A549 (cell line): ENCODE results near the gene RASGEF1C. TPM values are rescaled to one million over a fixed set of nuclear protein-coding genes. Genes with fewer than 3 reads are reported as not detected.

Experiments used
- ATAC-seq, 2 experiments: fragments of 200-7000 bp in 1 of 2; fragments of >200 bp in 1 of 2; cut with Nextera tagmentation in 1 of 2; cut with Tn5 transposase in 1 of 2; 3 replicates each; pipeline versions ENCODE4 v1.8.0 to v1.9.1; 2018 to 2020; ENCODE audit warnings: mild to moderate bottlenecking in 1 of 2, moderate library complexity in 1 of 2
- CTCF ChIA-PET: fragments of 300-600 bp; sonication (Branson Sonifier 250); formaldehyde crosslinking; extraction: SDS; loops from one replicate; lab custom pipeline; 2021; ENCODE audit warnings: antibody characterized with exemption, inconsistent platforms; lab: Yijun Ruan, JAX
- POLR2A ChIA-PET: fragments of 350-600 bp; formaldehyde crosslinking; extraction: SDS; loops from one replicate; lab custom pipeline; 2021; ENCODE audit warnings: antibody characterized with exemption, inconsistent platforms; lab: Yijun Ruan, JAX
- DNase-seq, 2 experiments: peaks; one replicate each; pipeline versions ENCODE4 v3.0.0 to v3.0.0-alpha.2; 2011 to 2016; ENCODE audit warnings: low read depth in 1 of 2, low spot score in 1 of 2
- FAIRE-seq: peaks from 2 replicates; lab custom pipeline; 2011; peaks lifted over from hg19 to GRCh38; lab: Jason Lieb, UNC
- H3K27ac ChIP-seq, 2 experiments: fragments of >200 bp; sonication (Bioruptor Twin); formaldehyde crosslinking; 3 replicates each; pipeline ENCODE4 v1.5.1; 2016 to 2017
- H3K4me1 ChIP-seq: fragments of >200 bp; sonication (Bioruptor Twin); formaldehyde crosslinking; 3 replicates; pipeline ENCODE4 v1.6.1; 2016
- H3K4me2 ChIP-seq: fragments of >200 bp; sonication (Bioruptor Twin); formaldehyde crosslinking; 3 replicates; pipeline ENCODE4 v1.6.1; 2016
- H3K4me3 ChIP-seq: fragments of >200 bp; sonication (Bioruptor Twin); formaldehyde crosslinking; 3 replicates; pipeline ENCODE4 v1.5.1; 2016
- H3K9me3 ChIP-seq: fragments of >200 bp; sonication (Bioruptor Twin); formaldehyde crosslinking; 3 replicates; pipeline ENCODE4 v1.6.1; 2016
- ATOH8 ChIP-seq: fragments of 250-450 bp; sonication (Bioruptor Pico); IDR thresholded peaks from 2 replicates; pipeline ENCODE4 v1.5.0; 2020; ENCODE audit warnings: low read depth, mild to moderate bottlenecking, moderate library complexity
- BCL3 ChIP-seq: fragments of >200 bp; sonication (Bioruptor Twin); formaldehyde crosslinking; IDR thresholded peaks from 3 replicates; pipeline ENCODE4 v1.6.1; 2016
- CHD2 ChIP-seq: fragments of 150-350 bp; IDR thresholded peaks from 2 replicates; pipeline ENCODE4 v1.6.1; 2014; ENCODE audit warnings: low read length; ENCODE audit not compliant: partially characterized antibody
- CTCF ChIP-seq: fragments of >200 bp; sonication (Bioruptor Twin); formaldehyde crosslinking; IDR thresholded peaks from 3 replicates; pipeline ENCODE4 v1.5.1; 2016
- EHF ChIP-seq: fragments of 250-450 bp; sonication (Bioruptor Pico); IDR thresholded peaks from 2 replicates; pipeline ENCODE4 v1.5.0; 2020; ENCODE audit warnings: mild to moderate bottlenecking
- EHMT2 ChIP-seq: fragments of 200-600 bp; sonication (generic); IDR thresholded peaks from 2 replicates; pipeline ENCODE4 v1.6.1; 2016; ENCODE audit warnings: antibody characterized with exemption, low read depth, mild to moderate bottlenecking, moderate library complexity
- EP300 ChIP-seq, 2 experiments: fragments of >200 bp; sonication (Bioruptor Twin); formaldehyde crosslinking; IDR thresholded peaks; 2 replicates in 1 of 2; 3 replicates in 1 of 2; pipeline ENCODE4 v1.6.1; 2016 to 2017
- ESRRA ChIP-seq: fragments of 150-350 bp; IDR thresholded peaks from 2 replicates; pipeline ENCODE4 v1.6.1; 2014; ENCODE audit warnings: mild to moderate bottlenecking, low read length, borderline replicate concordance
- FOSL2 ChIP-seq, 2 experiments: fragments of 450-650 bp in 1 of 2; fragments of >200 bp in 1 of 2; sonication (Bioruptor Twin) in 1 of 2; formaldehyde crosslinking; IDR thresholded peaks; 2 replicates each; pipeline versions ENCODE4 v1.5.0 to v1.6.1; 2016 to 2020; ENCODE audit warnings: mild to moderate bottlenecking in 1 of 2, moderate library complexity in 1 of 2
- FOXS1 ChIP-seq: fragments of 250-450 bp; sonication (Bioruptor Pico); IDR thresholded peaks from 2 replicates; pipeline ENCODE4 v1.5.0; 2020; ENCODE audit warnings: mild to moderate bottlenecking, moderate library complexity
- HOXA7 ChIP-seq: fragments of 250-450 bp; sonication (Bioruptor Pico); IDR thresholded peaks from 2 replicates; pipeline ENCODE4 v1.5.0; 2020; ENCODE audit warnings: mild to moderate bottlenecking, moderate library complexity
- HOXB13 ChIP-seq: fragments of 250-450 bp; sonication (Bioruptor Pico); IDR thresholded peaks from 2 replicates; pipeline ENCODE4 v1.5.0; 2020; ENCODE audit warnings: low read depth, mild to moderate bottlenecking, moderate library complexity
- KDM1A ChIP-seq: fragments of 200-600 bp; sonication (generic); IDR thresholded peaks from 2 replicates; pipeline ENCODE4 v1.6.1; 2016; ENCODE audit warnings: low read depth, mild to moderate bottlenecking
- NFE2L2 ChIP-seq: fragments of 150-350 bp; conservative IDR thresholded peaks from 2 replicates; pipeline ENCODE4 v1.6.1; 2014; ENCODE audit warnings: low read length
- PHF8 ChIP-seq: fragments of 200-600 bp; sonication (generic); IDR thresholded peaks from 2 replicates; pipeline ENCODE4 v1.6.1; 2016; ENCODE audit warnings: low read depth, mild to moderate bottlenecking, antibody characterized with exemption, moderate library complexity, borderline replicate concordance
- POLR2A ChIP-seq: IDR thresholded peaks from 2 replicates; pipeline ENCODE4 v1.6.1; 2012; ENCODE audit warnings: mild to moderate bottlenecking, low read length
- RFX5 ChIP-seq: fragments of 450-650 bp; IDR thresholded peaks from 2 replicates; pipeline ENCODE4 v1.7.1; 2014; ENCODE audit warnings: antibody characterized with exemption, mild to moderate bottlenecking, moderate library complexity
- RNF2 ChIP-seq: fragments of 200-600 bp; sonication (generic); IDR thresholded peaks from 2 replicates; pipeline ENCODE4 v1.6.1; 2016; ENCODE audit warnings: low read depth, mild to moderate bottlenecking, antibody characterized with exemption, moderate library complexity, borderline replicate concordance
- SREBF2 ChIP-seq: fragments of 450-650 bp; IDR thresholded peaks from 2 replicates; pipeline ENCODE4 v1.6.1; 2014; ENCODE audit warnings: mild to moderate bottlenecking, moderate library complexity
- TFCP2L1 ChIP-seq: fragments of 250-450 bp; sonication (Bioruptor Pico); IDR thresholded peaks from 2 replicates; pipeline ENCODE4 v1.5.0; 2021; ENCODE audit warnings: mild to moderate bottlenecking
- ZNF302 ChIP-seq: fragments of 250-450 bp; sonication (Bioruptor Pico); IDR thresholded peaks from 2 replicates; pipeline ENCODE4 v1.9.0; 2021; ENCODE audit warnings: inconsistent platforms, mild to moderate bottlenecking, moderate library complexity
- WGBS: methylation state at CpG from one replicate; pipeline ENCODE4 v1.1.6; 2017; ENCODE audit errors: missing lambda C conversion rate; 5-methylcytosine and 5-hydroxymethylcytosine counted together
- polyA plus RNA-seq, 4 experiments: library from polyadenylated mRNA; depleted of rRNA in 3 of 4; stranded (reverse); fragments of >200 nt; fragmentation: RNase III in 1 of 4; extraction: RNeasy Plus Mini Kit Qiagen cat#74134 plus additional on column Dnase treatment in 1 of 4; gene quantifications; 2 replicates in 3 of 4; 3 replicates in 1 of 4; pipeline ENCODE4 v1.2.3, GENCODE V29; 2011 to 2017
- TF ChIP-seq, protein P1 (sequence below): fragments of 450-650 bp; IDR thresholded peaks from 2 replicates; pipeline ENCODE4 v1.6.1; 2014; ENCODE audit warnings: antibody characterized with exemption
- TF ChIP-seq, protein P2 (sequence below): fragments of 250-450 bp; sonication (Bioruptor Pico); IDR thresholded peaks from 2 replicates; pipeline ENCODE4 v1.5.0; 2021; ENCODE audit warnings: mild to moderate bottlenecking, moderate library complexity, borderline replicate concordance

The RASGEF1C gene
- polyA plus RNA-seq, 2 of the 4 experiments (the other 2 are of a cell fraction) = 0.12 TPM; not detected in 1

DNA sequence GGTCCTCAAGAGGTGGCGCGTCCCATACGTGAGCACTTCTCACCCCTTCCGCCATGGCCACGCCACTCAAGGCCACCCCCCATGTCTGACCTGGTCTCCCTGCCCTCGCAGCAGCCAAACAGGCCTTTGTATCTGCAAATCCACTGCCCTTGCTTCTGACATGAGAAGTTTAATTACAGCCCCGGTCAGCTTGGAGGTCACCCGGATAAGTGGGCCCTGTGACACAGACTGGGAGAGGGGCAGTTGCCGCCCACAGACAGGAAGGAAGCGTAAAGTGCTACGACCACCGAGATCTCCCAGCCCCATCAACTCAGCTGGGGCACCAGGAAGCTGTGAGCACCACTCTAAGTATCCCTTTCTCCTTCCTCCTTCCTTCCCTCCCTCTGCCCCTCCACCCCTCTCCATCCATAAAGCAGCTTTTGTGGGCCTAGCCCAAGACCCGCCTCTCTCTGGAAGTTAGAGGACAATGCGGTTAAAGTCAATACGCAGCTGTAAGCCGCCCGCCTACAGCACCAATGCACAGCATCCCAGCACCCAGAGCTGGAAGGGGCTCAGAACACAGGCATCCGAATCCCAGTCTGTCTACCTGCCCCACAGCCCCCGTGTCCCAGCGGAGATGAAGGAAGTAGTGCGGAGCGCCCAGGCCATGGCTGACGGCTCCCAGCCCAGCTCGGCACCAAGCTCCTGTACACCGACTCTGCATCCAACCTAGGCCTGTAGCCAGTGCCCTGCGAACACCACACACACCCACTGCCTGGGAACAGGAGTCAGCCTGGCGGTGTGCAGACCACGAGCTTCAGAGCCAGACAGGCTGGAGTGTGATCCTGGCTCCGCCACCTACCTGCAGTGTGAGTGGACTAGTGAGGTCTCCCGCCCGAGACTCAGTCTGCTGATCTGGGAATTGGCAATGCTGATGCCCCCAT lies 92.7 kb downstream of the RASGEF1C start (continued):
- no peak for TF ChIP-seq BCL3
- TF ChIP-seq ESRRA = no peak
- no peak for TF ChIP-seq EHMT2
- TF ChIP-seq ZNF302 (CRISPR knock-in tag) = no peak
- no peak for TF ChIP-seq FOXS1 (CRISPR knock-in tag)
- TF ChIP-seq POLR2A = no peak
- TF ChIP-seq KDM1A = no peak

DNA sequence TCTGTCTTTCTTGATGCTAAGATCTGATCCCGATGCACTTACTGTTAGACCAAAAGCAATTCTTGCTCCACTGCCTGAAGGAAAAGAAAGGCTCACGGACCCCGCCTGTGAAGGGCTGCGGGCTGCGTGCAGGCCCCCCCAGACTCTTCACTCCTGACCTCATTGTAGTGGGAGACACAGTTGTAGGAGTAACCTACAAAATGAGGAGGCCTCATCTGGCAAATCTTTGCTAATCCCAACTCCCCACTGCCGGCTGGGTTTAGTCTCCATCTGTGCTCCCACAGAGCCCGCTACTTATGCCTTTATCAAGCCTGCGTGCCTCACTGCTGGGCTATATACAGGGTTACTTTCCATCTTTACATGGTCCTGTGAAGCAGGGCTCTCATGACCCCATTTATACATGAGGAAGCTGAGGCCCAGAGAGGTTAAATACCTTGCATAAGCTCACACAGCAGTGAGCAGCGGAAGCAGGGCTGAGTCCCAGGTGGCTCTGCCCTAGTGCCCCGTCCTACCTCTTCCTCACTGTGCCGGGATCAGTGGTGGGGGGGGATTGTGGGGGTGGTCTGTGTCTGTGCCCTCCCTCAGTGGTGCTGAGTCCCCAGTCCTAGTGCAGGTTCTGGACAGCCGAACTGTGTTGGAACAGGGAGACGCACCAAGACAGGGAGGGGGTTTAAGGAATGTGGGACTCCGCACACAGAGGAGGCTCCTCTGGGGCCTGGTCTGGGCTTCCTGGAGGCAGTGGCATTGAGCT lies 93.5 kb downstream of the RASGEF1C start:
- TF ChIP-seq, protein P1, sequence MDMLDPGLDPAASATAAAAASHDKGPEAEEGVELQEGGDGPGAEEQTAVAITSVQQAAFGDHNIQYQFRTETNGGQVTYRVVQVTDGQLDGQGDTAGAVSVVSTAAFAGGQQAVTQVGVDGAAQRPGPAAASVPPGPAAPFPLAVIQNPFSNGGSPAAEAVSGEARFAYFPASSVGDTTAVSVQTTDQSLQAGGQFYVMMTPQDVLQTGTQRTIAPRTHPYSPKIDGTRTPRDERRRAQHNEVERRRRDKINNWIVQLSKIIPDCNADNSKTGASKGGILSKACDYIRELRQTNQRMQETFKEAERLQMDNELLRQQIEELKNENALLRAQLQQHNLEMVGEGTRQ = no peak
- TF ChIP-seq SREBF2 (no peak), CTCF (no peak), EHF (CRISPR knock-in tag) (no peak), RNF2 (no peak), CHD2 (no peak), EP300 (IDR thresholded peaks at IDR 0.05) (no peak), NFE2L2 (no peak), PHF8 (no peak), HOXB13 (CRISPR knock-in tag) (no peak), RFX5 (no peak), ZNF302 (CRISPR knock-in tag) (no peak), ATOH8 (CRISPR knock-in tag) (no peak), FOSL2 (IDR thresholded peaks at IDR 0.05) (no peak), FOSL2 (CRISPR knock-in tag; IDR thresholded peaks at IDR 0.05) (no peak), TFCP2L1 (CRISPR knock-in tag) (no peak), HOXA7 (CRISPR knock-in tag) (no peak)
- TF ChIP-seq, protein P2, sequence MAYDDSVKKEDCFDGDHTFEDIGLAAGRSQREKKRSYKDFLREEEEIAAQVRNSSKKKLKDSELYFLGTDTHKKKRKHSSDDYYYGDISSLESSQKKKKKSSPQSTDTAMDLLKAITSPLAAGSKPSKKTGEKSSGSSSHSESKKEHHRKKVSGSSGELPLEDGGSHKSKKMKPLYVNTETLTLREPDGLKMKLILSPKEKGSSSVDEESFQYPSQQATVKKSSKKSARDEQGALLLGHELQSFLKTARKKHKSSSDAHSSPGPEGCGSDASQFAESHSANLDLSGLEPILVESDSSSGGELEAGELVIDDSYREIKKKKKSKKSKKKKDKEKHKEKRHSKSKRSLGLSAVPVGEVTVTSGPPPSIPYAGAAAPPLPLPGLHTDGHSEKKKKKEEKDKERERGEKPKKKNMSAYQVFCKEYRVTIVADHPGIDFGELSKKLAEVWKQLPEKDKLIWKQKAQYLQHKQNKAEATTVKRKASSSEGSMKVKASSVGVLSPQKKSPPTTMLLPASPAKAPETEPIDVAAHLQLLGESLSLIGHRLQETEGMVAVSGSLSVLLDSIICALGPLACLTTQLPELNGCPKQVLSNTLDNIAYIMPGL = no peak
- H3K4me2 ChIP-seq = no peak overlapping the region
- H3K9me3 ChIP-seq = no peaks in the 10 kb centered on the region
- no peak overlapping the region for H3K27ac ChIP-seq
- POLR2A ChIA-PET = no interaction called here
- no peak overlapping the region for H3K4me3 ChIP-seq
- no peaks in the 10 kb centered on the region for H3K4me1 ChIP-seq
- ATAC-seq = no peak
- FAIRE-seq = no peak
- no peak for DNase-seq
- 84% methylated on average over 9 of the region's 14 CpGs for WGBS
- CTCF ChIA-PET = interaction anchor here (1.6 to 2.2 kb wide), 3 partner anchors 10 to 15 kb away, joined by 4 to 12 read pairs (median 6); no protein-coding TSS in a partner anchor
